HG02798 (cell line): ENCODE data around the gene LRRC27.

Source experiments
- ATAC-seq: cut with Tn5 transposase; IDR thresholded peaks from one replicate; pipeline ENCODE4 v1.9.1; 2021; ENCODE audit warnings: mild to moderate bottlenecking; ENCODE audit not compliant: unreplicated experiment, poor library complexity

LRRC27 gene

GRCh38 chr10:132419538-132420468 lies 87.8 kb downstream of the LRRC27 start:
- ATAC-seq = no peak

- no peak for ATAC-seq
Measured at GRCh38 chr10:132420469-132420980, 88.5 kb downstream of the LRRC27 start.

GRCh38 chr10:132420981-132421846 lies 89.2 kb downstream of the LRRC27 start:
- ATAC-seq = no peak

- peak; percentile 48 for ATAC-seq
Measured at GRCh38 chr10:132421847-132422751, 90.1 kb downstream of the LRRC27 start.

- ATAC-seq = no peak
Measured at GRCh38 chr10:132422903-132423825, 91.2 kb downstream of the LRRC27 start.

- no peak for ATAC-seq
Measured at GRCh38 chr10:132423966-132424861, 92.2 kb downstream of the LRRC27 start.

- ATAC-seq = no peak
Measured at GRCh38 chr10:132425029-132425756, 93.2 kb downstream of the LRRC27 start.

GRCh38 chr10:132425757-132426155 lies 93.8 kb downstream of the LRRC27 start:
- no peak for ATAC-seq

GRCh38 chr10:132427006-132427771 lies 95.2 kb downstream of the LRRC27 start:
- no peak for ATAC-seq

- no peak for ATAC-seq
Measured at GRCh38 chr10:132427939-132428367, 96.0 kb downstream of the LRRC27 start.

GRCh38 chr10:132428486-132428995 lies 96.5 kb downstream of the LRRC27 start:
- no peak for ATAC-seq
